Measurements from ENCODE around the gene EFL1. TPM values are rescaled to one million over a fixed set of nuclear protein-coding genes. Genes with fewer than 3 reads are reported as not detected.
A peak's percentile ranks its signal among the peaks of the same experiment; 100 is the strongest.

EFL1 gene
- total RNA-seq, 1 donor from 2014 or later, result 13.3 TPM

GRCh38 chr15:82150645-82151044, 111.9 kb downstream of the EFL1 start:
- no peaks in the 10 kb centered on the region for H3K27me3 ChIP-seq
- intact Hi-C loops (cut with DNase I), result no loop called here
- H3K4me1 ChIP-seq, result no peaks in the 10 kb centered on the region
- H3K4me3 ChIP-seq, result no peak overlapping the region
- no peaks in the 10 kb centered on the region for H3K9me3 ChIP-seq
- H3K27ac ChIP-seq, result no peak overlapping the region
- H3K36me3 ChIP-seq, result no peaks in the 10 kb centered on the region
- no peak for DNase-seq (ENCODE audit: extremely low spot score in 2 of 2)
- TF ChIP-seq POLR2AphosphoS5 (IDR thresholded peaks at IDR 0.05; ENCODE audit: insufficient read depth in 1 of 2, low read depth in 1 of 2) (no peak), POLR2A (IDR thresholded peaks at IDR 0.05) (no peak), CTCF (IDR thresholded peaks at IDR 0.05) (no peak)

- H3K4me1 ChIP-seq, result no peaks in the 10 kb centered on the region
- H3K9me3 ChIP-seq, result no peaks in the 10 kb centered on the region
- TF ChIP-seq CTCF (IDR thresholded peaks at IDR 0.05) (no peak), POLR2AphosphoS5 (IDR thresholded peaks at IDR 0.05; ENCODE audit: insufficient read depth in 1 of 2, low read depth in 1 of 2) (no peak), POLR2A (IDR thresholded peaks at IDR 0.05) (no peak)
- DNase-seq (ENCODE audit: extremely low spot score in 2 of 2), result no peak
- H3K4me3 ChIP-seq, result no peak overlapping the region
- no peak overlapping the region for H3K27ac ChIP-seq
- intact Hi-C loops (cut with DNase I), result no loop called here
- no peaks in the 10 kb centered on the region for H3K27me3 ChIP-seq
- H3K36me3 ChIP-seq, result no peaks in the 10 kb centered on the region
These were observed 115.5 kb downstream of the EFL1 start for GRCh38 chr15:82146990-82147461.

- Histone ChIP-seq H3K9me3 (no peaks in the 10 kb centered on the region), H3K27me3 (no peaks in the 10 kb centered on the region), H3K4me3 (no peak overlapping the region), H3K36me3 (no peaks in the 10 kb centered on the region), H3K4me1 (no peaks in the 10 kb centered on the region), H3K27ac (no peak overlapping the region)
- intact Hi-C loops (cut with DNase I), result no loop called here
- no peak for DNase-seq (ENCODE audit: extremely low spot score in 2 of 2)
- TF ChIP-seq POLR2AphosphoS5 (IDR thresholded peaks at IDR 0.05; ENCODE audit: insufficient read depth in 1 of 2, low read depth in 1 of 2), result no peak
- no peak for TF ChIP-seq POLR2A (IDR thresholded peaks at IDR 0.05)
- no peak for TF ChIP-seq CTCF (IDR thresholded peaks at IDR 0.05)
These were observed 116.0 kb downstream of the EFL1 start for GRCh38 chr15:82146576-82146975.

DNA sequence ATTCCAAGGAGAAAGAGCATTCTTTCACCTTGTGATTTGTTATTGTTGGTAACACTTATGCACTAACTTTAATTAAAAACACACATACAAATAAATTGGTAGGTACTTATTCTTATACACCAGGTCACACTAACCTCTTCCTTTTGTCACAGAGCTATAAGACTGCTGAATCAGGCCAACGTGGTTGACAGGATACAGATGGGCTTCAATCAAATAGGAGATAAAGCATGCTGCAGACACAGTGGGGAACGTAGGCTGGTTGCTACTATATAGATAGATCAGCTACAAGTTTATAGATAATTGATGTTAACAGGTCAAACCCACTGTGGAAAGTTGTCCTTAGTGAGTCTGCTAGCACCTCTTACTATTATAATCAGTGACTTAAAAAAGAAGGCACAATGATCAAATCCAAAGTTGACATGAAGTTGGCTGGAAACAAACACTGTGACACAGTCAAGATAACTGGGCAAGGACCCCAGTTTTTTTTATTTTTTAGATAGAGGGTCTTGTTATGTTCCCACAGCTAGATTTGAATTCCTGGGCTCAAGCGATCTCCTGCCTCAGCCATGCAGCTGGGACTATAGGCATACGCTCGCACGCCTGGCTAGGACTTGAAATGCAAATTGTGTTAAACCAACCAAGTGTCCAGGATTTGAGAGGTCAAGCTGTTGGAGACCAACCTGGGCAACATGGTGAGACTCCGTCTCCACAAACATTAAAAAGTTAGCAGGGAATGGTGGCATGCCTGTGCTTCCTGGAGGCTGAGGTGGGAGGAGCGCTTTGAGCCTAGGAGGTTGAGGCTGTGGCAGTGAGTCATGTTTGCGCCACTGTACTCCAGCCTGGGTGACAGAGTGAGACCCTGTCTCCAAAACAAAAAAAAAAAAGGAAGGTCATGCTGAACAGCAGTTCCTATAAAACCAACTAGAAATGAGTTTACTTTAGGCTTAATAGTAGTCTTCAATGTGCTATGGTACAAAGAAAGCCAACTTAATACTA, 118.8 kb downstream of the EFL1 start:
- intact Hi-C loops (cut with DNase I), result no loop called here
- Histone ChIP-seq H3K27me3 (no peaks in the 10 kb centered on the region), H3K9me3 (no peaks in the 10 kb centered on the region), H3K4me1 (no peaks in the 10 kb centered on the region), H3K27ac (no peak overlapping the region), H3K36me3 (no peaks in the 10 kb centered on the region), H3K4me3 (no peak overlapping the region)
- DNase-seq (ENCODE audit: extremely low spot score in 2 of 2), result no peak
- TF ChIP-seq POLR2A (IDR thresholded peaks at IDR 0.05) (no peak), CTCF (IDR thresholded peaks at IDR 0.05) (no peak), POLR2AphosphoS5 (IDR thresholded peaks at IDR 0.05; ENCODE audit: insufficient read depth in 1 of 2, low read depth in 1 of 2) (no peak)

DNA sequence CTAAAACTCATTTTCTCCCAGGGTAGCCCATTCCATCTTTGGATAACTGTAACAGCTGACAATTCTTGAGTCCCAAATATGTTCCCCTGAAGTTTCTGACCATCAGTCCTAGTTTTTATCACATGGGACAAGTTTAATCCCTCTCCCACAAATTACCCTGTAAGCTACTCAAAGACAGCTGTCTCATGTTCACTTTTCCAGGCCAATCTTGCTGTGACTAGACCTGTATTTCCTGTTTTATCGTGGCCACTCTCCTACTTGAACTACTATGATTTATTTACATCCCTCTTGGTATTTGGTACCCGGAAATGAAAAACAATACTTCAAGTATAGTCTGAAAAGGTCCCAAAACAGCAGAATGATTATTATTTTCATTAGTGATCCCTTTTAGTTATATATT, 121.6 kb downstream of the EFL1 start:
- no peak for DNase-seq (ENCODE audit: extremely low spot score in 2 of 2)

More for the DNA sequence above, 121.6 kb downstream of the EFL1 start:
- Histone ChIP-seq H3K4me1 (no peaks in the 10 kb centered on the region), H3K27me3 (no peaks in the 10 kb centered on the region), H3K36me3 (peaks cover 0 to 10% of the 10 kb centered on the region in 2 donors), H3K4me3 (no peak overlapping the region), H3K9me3 (no peaks in the 10 kb centered on the region), H3K27ac (no peak overlapping the region)
- TF ChIP-seq POLR2A (IDR thresholded peaks at IDR 0.05), result no peak
- TF ChIP-seq POLR2AphosphoS5 (IDR thresholded peaks at IDR 0.05; ENCODE audit: insufficient read depth in 1 of 2, low read depth in 1 of 2), result peak in 1 of 2 donors; percentile 8
- intact Hi-C loops (cut with DNase I), result no loop called here
